Neural progenitor cell (in vitro differentiated cells): Measurements from ENCODE around the gene KIAA0753.
"Not testable (repeated sequence)": the region's sequence is repeated elsewhere in the genome, so short reads cannot be mapped to it uniquely, and the experiment has no call there.

Experiments used
- CTCF ChIP-seq: fragments of 200-600 bp; sonication (generic); IDR thresholded peaks from 2 replicates; pipeline ENCODE4 v1.5.1; 2017; ENCODE audit warnings: antibody characterized with exemption, mild to moderate bottlenecking
- EZH2 ChIP-seq: fragments of 200-600 bp; sonication (generic); IDR thresholded peaks from 2 replicates; pipeline ENCODE4 v1.6.1; 2017; ENCODE audit warnings: antibody characterized with exemption, mild to moderate bottlenecking, moderate library complexity
- EZH2phosphoT487 ChIP-seq: fragments of 200-600 bp; sonication (generic); IDR thresholded peaks from 2 replicates; pipeline ENCODE4 v1.6.1; 2017; ENCODE audit warnings: antibody characterized with exemption

GRCh38 chr17:6656797-6657632, 16.5 kb upstream of the KIAA0753 start:
- not testable (repeated sequence) for TF ChIP-seq CTCF, EZH2phosphoT487
- TF ChIP-seq EZH2: peak; percentile 31
